ENCODE measurements around the gene RNF157. TPM values are rescaled to one million over a fixed set of nuclear protein-coding genes. Genes with fewer than 3 reads are reported as not detected.

RNF157 gene
- total RNA-seq, 3 donors from 2014 or later: 11.6 to 45.8 (median 17.5) TPM

GRCh38 chr17:76102944-76103273, 137.4 kb downstream of the RNF157 start:
- Histone ChIP-seq H3K9me3 (no peaks in the 10 kb centered on the region), H3K36me3 (ENCODE audit: low read depth) (no peaks in the 10 kb centered on the region), H3K4me3 (peak overlapping the region; percentile 61), H3K4me1 (ENCODE audit: low read depth) (peaks cover 10% of the 10 kb centered on the region)
- intact Hi-C loops (cut with DNase I, micrococcal nuclease): no loop called here
- no peak for DNase-seq
- TF ChIP-seq, protein P1, sequence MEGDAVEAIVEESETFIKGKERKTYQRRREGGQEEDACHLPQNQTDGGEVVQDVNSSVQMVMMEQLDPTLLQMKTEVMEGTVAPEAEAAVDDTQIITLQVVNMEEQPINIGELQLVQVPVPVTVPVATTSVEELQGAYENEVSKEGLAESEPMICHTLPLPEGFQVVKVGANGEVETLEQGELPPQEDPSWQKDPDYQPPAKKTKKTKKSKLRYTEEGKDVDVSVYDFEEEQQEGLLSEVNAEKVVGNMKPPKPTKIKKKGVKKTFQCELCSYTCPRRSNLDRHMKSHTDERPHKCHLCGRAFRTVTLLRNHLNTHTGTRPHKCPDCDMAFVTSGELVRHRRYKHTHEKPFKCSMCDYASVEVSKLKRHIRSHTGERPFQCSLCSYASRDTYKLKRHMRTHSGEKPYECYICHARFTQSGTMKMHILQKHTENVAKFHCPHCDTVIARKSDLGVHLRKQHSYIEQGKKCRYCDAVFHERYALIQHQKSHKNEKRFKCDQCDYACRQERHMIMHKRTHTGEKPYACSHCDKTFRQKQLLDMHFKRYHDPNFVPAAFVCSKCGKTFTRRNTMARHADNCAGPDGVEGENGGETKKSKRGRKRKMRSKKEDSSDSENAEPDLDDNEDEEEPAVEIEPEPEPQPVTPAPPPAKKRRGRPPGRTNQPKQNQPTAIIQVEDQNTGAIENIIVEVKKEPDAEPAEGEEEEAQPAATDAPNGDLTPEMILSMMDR (IDR thresholded peaks at IDR 0.05): no peak
- peak; percentile 13 for ATAC-seq

GRCh38 chr17:76097716-76098295, 142.5 kb downstream of the RNF157 start:
- no peaks in the 10 kb centered on the region for H3K9me3 ChIP-seq
- DNase-seq: no peak
- ATAC-seq: no peak
- H3K36me3 ChIP-seq (ENCODE audit: low read depth): peaks cover 11% of the 10 kb centered on the region
- intact Hi-C loops (cut with DNase I, micrococcal nuclease): no loop called here
- H3K4me1 ChIP-seq (ENCODE audit: low read depth): peaks cover 5% of the 10 kb centered on the region
- TF ChIP-seq, protein P1 (IDR thresholded peaks at IDR 0.05): no peak
- H3K4me3 ChIP-seq: no peak overlapping the region

GRCh38 chr17:76095943-76096342, 144.3 kb downstream of the RNF157 start:
- Histone ChIP-seq H3K9me3 (no peaks in the 10 kb centered on the region), H3K36me3 (ENCODE audit: low read depth) (peaks cover 11% of the 10 kb centered on the region), H3K4me3 (no peak overlapping the region), H3K4me1 (ENCODE audit: low read depth) (no peaks in the 10 kb centered on the region)
- TF ChIP-seq, protein P1 (IDR thresholded peaks at IDR 0.05): no peak
- intact Hi-C loops (cut with DNase I, micrococcal nuclease): no loop called here
- ATAC-seq (no peak), DNase-seq (no peak)

- peaks cover 11% of the 10 kb centered on the region for H3K36me3 ChIP-seq (ENCODE audit: low read depth)
- TF ChIP-seq, protein P1 (IDR thresholded peaks at IDR 0.05): no peak
- H3K9me3 ChIP-seq: no peaks in the 10 kb centered on the region
- intact Hi-C loops (cut with DNase I, micrococcal nuclease): no loop called here
- H3K4me3 ChIP-seq: no peak overlapping the region
- no peaks in the 10 kb centered on the region for H3K4me1 ChIP-seq (ENCODE audit: low read depth)
- no peak for DNase-seq
- no peak for ATAC-seq
Measured at GRCh38 chr17:76094046-76094445, 146.2 kb downstream of the RNF157 start.

GRCh38 chr17:76092526-76093413, 147.5 kb downstream of the RNF157 start:
- Histone ChIP-seq H3K9me3 (no peaks in the 10 kb centered on the region), H3K4me1 (ENCODE audit: low read depth) (no peaks in the 10 kb centered on the region), H3K4me3 (no peak overlapping the region), H3K36me3 (ENCODE audit: low read depth) (peaks cover 11% of the 10 kb centered on the region)
- intact Hi-C loops (cut with DNase I, micrococcal nuclease): no loop called here
- ATAC-seq (no peak), DNase-seq (no peak)
- TF ChIP-seq, protein P1 (IDR thresholded peaks at IDR 0.05): no peak

Small RNAs within 50 kb of the gene (microRNA-seq; reads per million reads assigned to microRNA genes)
- 2.1 reads per million for gene MIR6868

Other genes with a start within 250 kb of the RNF157 start
- 10 to 100 TPM in 2 of 3 donors, 1 to 10 TPM in 1; 7.9 to 16.8 (median 12.5) TPM for gene CDK3, start 239.6 kb downstream of the RNF157 start, total RNA-seq
- gene EVPL, start 213.2 kb downstream of the RNF157 start, total RNA-seq: 10 to 100 TPM; 13.3 to 22.6 (median 16.3) TPM
- gene SRP68, start 168.0 kb downstream of the RNF157 start, total RNA-seq: 10 to 100 TPM; 47.3 to 86.6 (median 53.0) TPM
- 1 to 10 TPM in 1 of 3 donors, not detected in 2; 4.2 TPM for gene GALR2, start 165.7 kb downstream of the RNF157 start, total RNA-seq
- 1 to 10 TPM in 1 of 3 donors, not detected in 2; 1.4 TPM for gene ZACN, start 161.3 kb downstream of the RNF157 start, total RNA-seq
- gene EXOC7, start 136.7 kb downstream of the RNF157 start, total RNA-seq: 100 to 1,000 TPM in 2 of 3 donors, 10 to 100 TPM in 1; 91.0 to 145 (median 142) TPM
- gene FOXJ1, start 99.2 kb downstream of the RNF157 start, total RNA-seq: 1 to 10 TPM in 1 of 3 donors, under 1 TPM in 2; 0.16 to 2.2 (median 0.52) TPM
- 100 to 1,000 TPM in 1 of 3 donors, 10 to 100 TPM in 2; 46.6 to 132 (median 99.1) TPM for gene UBALD2, start 24.9 kb upstream of the RNF157 start, total RNA-seq
- gene QRICH2, start 67.8 kb upstream of the RNF157 start, total RNA-seq: 1 to 10 TPM; 1.6 to 4.7 (median 3.2) TPM
- 10 to 100 TPM; 45.3 to 63.0 (median 61.4) TPM for gene PRPSAP1, start 113.4 kb upstream of the RNF157 start, total RNA-seq
- 1 to 10 TPM; 1.2 to 5.7 (median 3.3) TPM for gene SPHK1, start 144.1 kb upstream of the RNF157 start, total RNA-seq
- gene UBE2O, start 212.7 kb upstream of the RNF157 start, total RNA-seq: 10 to 100 TPM; 16.2 to 25.0 (median 19.0) TPM
- gene AANAT, start 227.1 kb upstream of the RNF157 start, total RNA-seq: not detected

All from mucosa of descending colon (tissue), 3 donors.